Omental fat pad (tissue), 4 donors: ENCODE data around the gene CYP4F12. TPM values are rescaled to one million over a fixed set of nuclear protein-coding genes. Genes with fewer than 3 reads are reported as not detected.
"Not testable (repeated sequence)": the region's sequence is repeated elsewhere in the genome, so short reads cannot be mapped to it uniquely, and the experiment has no call there.

Source experiments
- ATAC-seq: fragments of 150-250 bp; one replicate; pipeline ENCODE4 v1.9.1; 2016; ENCODE audit warnings: mild to moderate bottlenecking, moderate library complexity; ENCODE audit not compliant: low FRiP score
- DNase-seq: peaks from one replicate; pipeline ENCODE4 v3.0.0-alpha.2; 2019; ENCODE audit warnings: low spot score
- CTCF ChIP-seq, 3 donors: fragments of 450-650 bp; IDR thresholded peaks; one replicate each; pipeline ENCODE4 v1.5.1; 2016 to 2017; ENCODE audit warnings: antibody characterized with exemption in 3 of 3, mild to moderate bottlenecking in 3 of 3, moderate library complexity in 2 of 3
- total RNA-seq, 4 donors: library from RNA; depleted of rRNA; stranded (reverse); fragments of >200 nt; gene quantifications; one replicate each; pipeline ENCODE4 v1.1.0, GENCODE V29; 2016

CYP4F12 gene
- total RNA-seq, 4 donors from 2014 or later = 3.0 to 58.6 (median 11.9) TPM

- no peak for DNase-seq
- no peak for TF ChIP-seq CTCF (IDR thresholded peaks at IDR 0.05)
Measured at GRCh38 chr19:15649526-15649925, 23.4 kb upstream of the CYP4F12 start.

DNA sequence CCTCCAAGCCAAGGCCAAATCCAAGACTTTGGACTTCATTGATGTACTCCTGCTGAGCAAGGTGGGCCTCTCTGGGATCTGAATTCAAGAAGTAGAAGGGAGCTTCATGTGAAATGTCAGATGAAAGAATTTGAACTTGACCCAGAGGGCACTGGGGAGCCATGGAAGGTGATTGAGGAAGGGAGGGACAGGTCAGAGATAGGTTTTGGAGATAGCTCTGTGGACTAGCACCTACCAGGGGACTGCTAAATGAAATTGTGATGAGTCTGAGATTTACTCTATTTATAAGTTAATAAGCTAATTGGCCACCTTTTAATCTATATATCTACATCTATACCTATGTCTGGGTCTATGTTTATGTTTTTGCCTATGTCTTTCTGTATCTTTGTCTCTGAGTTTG, 22.8 kb upstream of the CYP4F12 start:
- ATAC-seq = not testable (repeated sequence)

More at GRCh38 chr19:15649526-15649925, 23.4 kb upstream of the CYP4F12 start:
- ATAC-seq = no peak

DNA sequence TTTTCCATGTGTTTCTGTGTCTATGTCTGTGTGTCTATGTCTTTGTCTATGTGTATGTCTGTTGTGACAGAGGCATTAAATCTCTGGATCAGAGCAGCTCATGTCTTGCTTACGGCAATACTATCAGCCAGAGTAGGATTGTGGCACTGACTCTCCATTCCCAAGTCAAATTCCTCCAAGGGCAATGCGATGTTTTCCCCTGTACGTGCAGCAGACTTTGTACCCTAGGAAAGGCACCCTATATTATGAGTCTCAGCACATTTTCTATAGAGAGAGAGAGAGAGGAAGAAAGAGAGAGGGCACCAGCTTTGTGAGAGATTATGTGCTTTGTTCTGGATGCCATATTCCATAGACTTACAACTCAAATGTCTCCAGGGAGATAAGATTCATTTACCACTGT, 21.1 kb upstream of the CYP4F12 start:
- no peak for ATAC-seq
- no peak for DNase-seq
- no peak for TF ChIP-seq CTCF (IDR thresholded peaks at IDR 0.05)

More for the DNA sequence above, 22.8 kb upstream of the CYP4F12 start:
- DNase-seq = not testable (repeated sequence)

DNA sequence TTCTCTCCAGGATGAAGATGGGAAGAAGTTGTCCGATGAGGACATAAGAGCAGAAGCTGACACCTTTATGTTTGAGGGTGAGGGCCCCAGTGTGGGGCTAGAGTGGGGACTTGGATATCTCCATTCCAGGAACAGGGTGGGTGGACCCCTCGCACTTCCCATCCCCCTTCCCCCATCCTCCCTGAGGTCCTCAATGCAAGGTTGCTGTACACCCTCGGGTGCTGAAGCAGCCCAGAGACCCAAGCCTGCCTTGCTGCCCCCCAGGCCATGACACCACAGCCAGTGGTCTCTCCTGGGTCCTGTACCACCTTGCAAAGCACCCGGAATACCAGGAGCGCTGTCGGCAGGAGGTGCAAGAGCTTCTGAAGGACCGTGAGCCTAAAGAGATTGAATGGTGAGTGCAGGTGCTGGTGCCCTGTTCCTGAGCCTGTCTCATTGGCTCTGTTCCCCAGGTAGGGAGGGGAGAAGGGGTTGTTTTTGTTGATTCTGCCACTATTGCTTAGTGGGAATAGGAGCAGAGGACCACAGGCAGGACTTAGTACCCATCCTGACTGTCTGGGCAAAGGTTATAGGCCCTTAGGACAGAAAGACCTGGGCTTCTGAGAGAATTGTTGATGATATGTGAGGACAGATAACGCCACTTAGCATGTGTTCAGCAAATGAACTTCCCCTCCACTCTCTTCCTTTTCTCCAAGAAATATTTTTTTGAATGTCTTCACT, 20.2 kb upstream of the CYP4F12 start:
- no peak for TF ChIP-seq CTCF (IDR thresholded peaks at IDR 0.05)
- ATAC-seq = no peak
- no peak for DNase-seq

DNA sequence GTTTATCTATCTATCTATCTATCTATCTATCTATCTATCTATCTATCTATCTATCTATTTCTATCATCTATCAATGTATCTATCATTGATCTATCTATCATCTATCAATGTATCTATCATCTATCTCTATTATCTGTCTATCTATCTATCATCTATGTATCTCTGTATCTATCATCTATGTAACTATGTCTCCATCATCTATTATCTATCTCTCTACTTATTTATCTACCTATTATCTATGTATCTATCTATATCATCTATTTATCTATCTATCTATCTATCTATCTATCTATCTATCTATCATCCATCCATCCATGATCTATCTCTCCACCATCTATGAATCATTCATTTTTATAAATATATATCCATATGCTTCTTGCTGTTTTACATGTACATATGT, 16.4 kb upstream of the CYP4F12 start:
- TF ChIP-seq CTCF (IDR thresholded peaks at IDR 0.05) = no peak
- ATAC-seq = no peak
- DNase-seq = no peak

- no peak for TF ChIP-seq CTCF (IDR thresholded peaks at IDR 0.05)
- ATAC-seq = no peak
- no peak for DNase-seq
Measured at GRCh38 chr19:15663247-15663646, 9.6 kb upstream of the CYP4F12 start.

DNA sequence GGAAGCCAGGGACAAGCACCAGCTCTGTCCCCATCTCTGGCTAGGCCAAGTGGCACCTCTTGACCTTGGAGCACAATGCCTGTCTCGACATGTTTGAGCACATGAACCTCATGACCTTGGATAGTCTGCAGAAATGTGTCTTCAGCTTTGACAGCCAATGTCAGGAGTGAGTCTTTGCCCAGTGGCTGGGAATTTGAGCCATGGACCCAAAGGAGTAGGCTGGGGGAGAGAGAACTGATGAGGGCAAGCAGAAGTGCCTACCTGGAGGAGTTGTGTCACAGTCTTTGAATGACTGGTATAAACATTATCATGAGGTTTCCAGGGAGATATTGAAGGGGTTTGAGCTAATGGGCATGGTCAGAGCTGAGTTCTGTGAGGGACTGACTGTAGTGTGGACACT, 6.7 kb upstream of the CYP4F12 start:
- no peak for DNase-seq
- no peak for TF ChIP-seq CTCF (IDR thresholded peaks at IDR 0.05)
- ATAC-seq = no peak
